Right renal cortex interstitium (tissue), 3 donors: ENCODE measurements around the gene DZIP1. TPM values are rescaled to one million over a fixed set of nuclear protein-coding genes. Genes with fewer than 3 reads are reported as not detected.

Experiments
- DNase-seq, 3 donors: peaks; one replicate each; pipeline ENCODE4 v3.0.0-alpha.2; 2013; ENCODE audit warnings: low read depth in 3 of 3, low spot score in 2 of 3
- polyA plus RNA-seq, 3 donors: library from polyadenylated mRNA; unstranded; fragments of 120-200 nt; gene quantifications; one replicate each; pipeline ENCODE4 v1.2.1, GENCODE V29; 2013; ENCODE audit not compliant: insufficient read length in 3 of 3

DZIP1 gene
- polyA plus RNA-seq, 3 donors = 60.4 to 64.8 (median 61.2) TPM

GRCh38 chr13:95552539-95553441 is 91.7 kb downstream of the DZIP1 start, which contains the start of gene CLDN10:
TSS of gene CLDN10 (plus strand) at chr13:95552720. CDS start at chr13:95552754, 34 bp downstream.
- no peak for DNase-seq

- no peak for DNase-seq
These were observed 92.3 kb downstream of the DZIP1 start for GRCh38 chr13:95552208-95552538.

GRCh38 chr13:95547531-95548167 is 96.9 kb downstream of the DZIP1 start:
- DNase-seq = no peak

DNA sequence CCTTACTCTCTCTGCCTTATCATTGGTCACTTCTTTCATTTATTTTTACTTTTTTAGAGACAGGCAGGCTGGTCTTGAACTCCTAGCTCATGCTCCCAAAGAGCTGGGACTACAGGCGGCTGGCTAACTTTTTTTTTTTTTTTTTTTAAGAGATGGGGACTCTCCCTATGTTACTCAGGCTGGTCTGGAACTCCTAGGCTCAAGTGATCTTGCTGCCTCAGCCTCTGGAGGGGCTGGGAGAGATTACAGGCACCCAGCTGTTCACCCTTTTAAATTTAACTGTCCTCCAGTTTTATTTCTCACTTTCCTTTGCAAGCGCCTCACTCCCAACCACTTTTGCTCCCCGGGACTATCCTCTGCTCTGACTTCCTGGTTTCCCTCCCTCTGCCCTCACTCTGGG is 97.6 kb downstream of the DZIP1 start:
- no peak for DNase-seq

- DNase-seq = no peak
These were observed 100.2 kb downstream of the DZIP1 start for GRCh38 chr13:95544293-95544692.

- no peak for DNase-seq
These were observed 102.5 kb downstream of the DZIP1 start for GRCh38 chr13:95541911-95542474.

- no peak for DNase-seq
These were observed 103.2 kb downstream of the DZIP1 start for GRCh38 chr13:95541308-95541707.

DNA sequence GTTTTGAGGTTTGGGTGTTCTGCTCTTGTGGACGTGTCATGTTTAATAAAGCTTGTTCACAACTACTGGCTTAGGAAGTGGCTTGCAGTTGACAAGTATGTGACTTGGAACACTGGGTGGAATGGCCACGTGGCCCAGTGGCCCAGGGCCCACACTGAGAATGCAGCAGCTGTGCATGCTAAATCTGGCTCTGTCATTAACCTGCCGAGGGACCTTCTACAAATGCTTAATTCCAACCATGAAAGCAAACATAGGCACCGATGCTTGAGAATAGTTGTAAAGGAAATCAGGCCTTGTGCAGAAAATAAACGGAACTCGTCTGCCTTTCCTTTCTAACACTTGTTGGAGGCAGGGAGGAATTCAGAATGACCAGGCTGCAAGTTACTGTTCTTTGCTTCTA is 103.6 kb downstream of the DZIP1 start:
- no peak for DNase-seq

DNA sequence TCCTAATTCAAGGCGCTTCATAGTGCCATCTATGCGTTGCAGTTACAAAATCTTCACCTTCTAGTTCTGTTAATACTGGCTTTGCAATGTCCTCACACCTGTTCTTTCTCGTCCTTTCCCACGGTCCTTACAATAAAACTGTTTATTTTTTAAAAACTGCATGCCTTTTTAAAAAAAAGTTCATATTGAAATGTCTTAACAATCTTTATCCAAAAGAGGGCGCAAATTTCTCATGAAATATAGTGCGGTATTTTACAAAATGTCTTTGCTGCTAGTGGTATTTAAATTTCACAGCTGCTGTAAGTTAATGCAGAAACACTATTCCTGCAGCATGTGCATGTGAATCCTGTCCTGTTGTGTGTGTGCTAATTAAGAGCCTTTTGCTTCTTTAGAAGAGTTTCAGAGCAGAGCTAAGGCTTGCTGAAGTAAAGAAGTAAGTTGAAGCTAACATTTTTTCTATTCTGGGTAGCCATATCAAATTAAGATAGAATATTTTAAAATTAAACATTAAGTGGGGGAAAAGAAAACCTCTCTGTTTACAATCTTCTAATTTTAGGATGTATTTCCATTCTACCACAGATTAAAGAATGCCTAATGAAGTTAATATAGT is 107.8 kb downstream of the DZIP1 start:
- DNase-seq = no peak

- no peak for DNase-seq
These were observed 109.3 kb downstream of the DZIP1 start for GRCh38 chr13:95535243-95535642.

DNA sequence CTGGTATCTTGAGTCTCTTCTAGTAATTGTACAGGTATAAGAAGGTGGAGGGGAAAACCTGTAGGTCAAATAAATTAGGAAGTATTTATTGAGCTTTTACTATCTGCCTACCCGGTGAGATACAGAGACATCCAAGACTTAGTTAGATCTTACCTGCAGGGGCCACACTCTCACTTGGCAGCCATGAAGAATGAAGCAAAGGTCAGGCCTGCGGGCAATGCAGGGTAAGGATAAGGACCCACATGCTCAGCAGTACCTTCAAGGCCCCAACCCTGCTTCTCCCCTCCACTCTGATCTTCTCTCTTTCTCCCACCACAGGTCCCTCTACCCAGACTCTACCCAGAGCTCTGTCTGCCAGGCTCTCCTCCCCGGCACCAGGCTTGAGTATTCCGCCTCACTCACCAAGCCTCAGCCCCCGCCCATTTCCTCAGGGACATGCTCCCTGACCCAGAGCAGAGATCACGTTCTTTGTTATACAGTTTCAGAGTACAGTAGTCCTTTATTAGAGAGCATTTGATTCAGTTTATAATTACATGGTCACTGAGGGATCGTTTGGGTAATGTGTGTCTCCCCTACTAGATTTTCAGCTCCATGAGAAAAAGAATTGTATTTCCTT is 110.9 kb downstream of the DZIP1 start:
- no peak for DNase-seq

GRCh38 chr13:95530178-95530577 is 114.3 kb downstream of the DZIP1 start:
- DNase-seq = no peak

Other genes with a start within 250 kb of the DZIP1 start
- gene CLDN10, start 92.0 kb downstream of the DZIP1 start, polyA plus RNA-seq = 100 to 1,000 TPM; 112 to 114 (median 114) TPM
- 10 to 100 TPM; 41.3 to 44.2 (median 42.9) TPM for gene DNAJC3, start 32.4 kb upstream of the DZIP1 start, polyA plus RNA-seq